K562 (cell line): ENCODE data around the gene CDK9. TPM values are rescaled to one million over a fixed set of nuclear protein-coding genes. Genes with fewer than 3 reads are reported as not detected.

ENCODE experiments used
- EZH2 ChIP-seq: IDR thresholded peaks from 2 replicates; pipeline ENCODE4 v1.6.1; 2012; ENCODE audit warnings: low read depth, mild to moderate bottlenecking, inconsistent platforms, low read length, borderline replicate concordance
- KLF13 ChIP-seq: fragments of 450-650 bp; IDR thresholded peaks from 2 replicates; pipeline ENCODE4 v1.6.1; 2016; ENCODE audit warnings: missing genetic modification characterization, low read depth, mild to moderate bottlenecking, missing compliant biosample characterization, moderate library complexity, borderline replicate concordance
- MCM2 ChIP-seq: fragments of 450-650 bp; IDR thresholded peaks from 2 replicates; pipeline ENCODE4 v1.6.1; 2017; ENCODE audit warnings: low read depth, mild to moderate bottlenecking
- POLR3G ChIP-seq: IDR thresholded peaks from 2 replicates; pipeline ENCODE4 v1.6.1; 2011; ENCODE audit not compliant: insufficient read length, insufficient replicate concordance; ENCODE audit errors: extremely low read depth
- RBM39 ChIP-seq: fragments of 200-400 bp; formaldehyde crosslinking; optimal IDR thresholded peaks from 2 replicates; pipeline ENCODE3; 2018; ENCODE audit warnings: low read depth, low read length
- SMAD2 ChIP-seq: fragments of 150-350 bp; IDR thresholded peaks from 2 replicates; pipeline ENCODE4 v1.6.1; 2014; ENCODE audit warnings: low read depth, mild to moderate bottlenecking, low read length
- SOX6 ChIP-seq: fragments of 450-650 bp; IDR thresholded peaks from 2 replicates; pipeline ENCODE4 v1.6.1; 2014; ENCODE audit warnings: mild to moderate bottlenecking
- TAF1 ChIP-seq: IDR thresholded peaks from 2 replicates; pipeline ENCODE4 v1.6.1; 2011; ENCODE audit warnings: mild to moderate bottlenecking, low read length, moderate library complexity; ENCODE audit not compliant: insufficient read depth, control insufficient read depth, severe bottlenecking; ENCODE audit errors: extremely low read depth
- TGIF2 ChIP-seq: sonication (generic); formaldehyde crosslinking; IDR thresholded peaks from 2 replicates; pipeline ENCODE4 v1.8.1; 2022; ENCODE audit warnings: mild to moderate bottlenecking, missing genetic modification reagents, moderate library complexity
- ZNF347 ChIP-seq: fragments of 450-650 bp; formaldehyde crosslinking; IDR thresholded peaks from 2 replicates; pipeline ENCODE4 v1.4.0; 2020; ENCODE audit warnings: low read depth, mild to moderate bottlenecking, moderate library complexity
- polyA plus RNA-seq, 8 experiments: library from polyadenylated mRNA; depleted of rRNA in 4 of 8; stranded (reverse) in 5 of 8; unstranded in 3 of 8; fragments of >200 nt; fragmentation: Nextera tagmentation in 2 of 8; fragmentation: Illumina TruSeq in 1 of 8; extraction: Ambion mirVana in 2 of 8; extraction: Trizol in 1 of 8; gene quantifications; 2 replicates each; pipeline versions ENCODE4 v1.2.1 to v1.2.3, GENCODE V29; 2011 to 2014; ENCODE audit warnings: inconsistent platforms in 1 of 8, missing spikeins in 1 of 8
- total RNA-seq, 7 experiments: library from RNA; depleted of rRNA in 6 of 7; stranded (reverse); fragments of >200 nt in 6 of 7; fragmentation: Illumina TruSeq in 2 of 7; extraction: Trizol in 2 of 7; gene quantifications; 2 replicates each; pipeline versions ENCODE4 v1.2.1 to v1.2.3, GENCODE V29; 2011 to 2021; ENCODE audit warnings: low replicate concordance in 1 of 7
- TF ChIP-seq, protein P1 (sequence below): fragments of 450-650 bp; IDR thresholded peaks from 2 replicates; pipeline ENCODE4 v1.6.1; 2016; ENCODE audit warnings: borderline replicate concordance
- TF ChIP-seq, protein P2 (sequence below): sonication (generic); formaldehyde crosslinking; IDR thresholded peaks from 2 replicates; pipeline ENCODE4 v1.8.0; 2022; ENCODE audit warnings: missing genetic modification reagents, mild to moderate bottlenecking, borderline replicate concordance
- TF ChIP-seq, protein P3 (sequence below), 2 experiments: fragments of 450-650 bp; IDR thresholded peaks; 2 replicates each; pipeline ENCODE4 v1.6.1; 2018; ENCODE audit warnings: mild to moderate bottlenecking in 2 of 2, low read depth in 1 of 2; ENCODE audit not compliant: partially characterized antibody in 2 of 2
- TF ChIP-seq, protein P4 (sequence below): fragments of 450-650 bp; formaldehyde crosslinking; IDR thresholded peaks from 2 replicates; pipeline ENCODE4 v1.4.0; 2022; ENCODE audit warnings: missing genetic modification characterization
- TF ChIP-seq, protein P5 (sequence below): fragments of 250-450 bp; sonication (Bioruptor Pico); IDR thresholded peaks from 2 replicates; pipeline ENCODE4 v1.8.0; 2022; ENCODE audit warnings: moderate library complexity, mild to moderate bottlenecking, inconsistent platforms

The CDK9 gene
- total and polyA plus RNA-seq, 9 of the 15 experiments (the other 6 are each of a cell fraction or from before 2014, with no cell fraction given) = 4.2 to 78.6 (median 33.0) TPM

DNA sequence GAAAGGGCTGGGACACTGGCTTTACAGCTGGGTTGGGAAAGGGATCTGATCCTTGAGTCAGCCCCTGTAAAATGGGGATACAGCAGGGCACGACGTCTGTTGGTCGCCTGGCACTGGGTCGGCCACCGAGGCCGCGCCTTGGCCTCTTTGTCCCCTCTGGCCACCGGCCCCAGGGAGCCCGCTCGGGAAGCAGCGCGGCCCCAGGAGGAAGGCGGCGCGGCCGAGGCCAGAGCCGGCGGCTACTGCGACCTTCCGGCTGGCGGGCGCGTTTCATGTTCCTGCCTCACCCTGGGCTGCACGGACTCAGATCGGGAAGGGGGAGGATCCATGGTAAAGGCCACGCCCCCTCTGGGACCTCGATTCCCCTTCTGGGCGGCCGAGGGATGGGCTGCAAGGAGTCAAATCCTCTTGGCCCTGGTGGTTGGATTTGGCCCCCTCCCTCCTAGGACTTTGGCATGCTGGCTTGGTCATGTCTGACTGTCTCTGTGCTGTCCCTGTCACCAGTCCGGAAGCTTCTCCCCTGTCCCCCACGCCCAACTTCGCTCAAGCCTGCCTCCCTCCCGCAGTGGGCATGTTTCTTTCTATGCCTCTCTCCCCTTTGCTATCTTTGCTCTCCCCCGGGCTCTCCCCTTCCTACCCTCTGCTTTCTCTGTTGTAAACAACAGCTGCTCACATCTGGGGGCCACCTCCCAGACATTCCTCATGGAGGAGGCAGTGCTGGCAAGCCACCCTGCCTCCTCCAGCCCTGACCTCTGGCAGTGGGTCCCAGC lies 42.6 kb downstream of the CDK9 start (continued):
- TF ChIP-seq, protein P1, sequence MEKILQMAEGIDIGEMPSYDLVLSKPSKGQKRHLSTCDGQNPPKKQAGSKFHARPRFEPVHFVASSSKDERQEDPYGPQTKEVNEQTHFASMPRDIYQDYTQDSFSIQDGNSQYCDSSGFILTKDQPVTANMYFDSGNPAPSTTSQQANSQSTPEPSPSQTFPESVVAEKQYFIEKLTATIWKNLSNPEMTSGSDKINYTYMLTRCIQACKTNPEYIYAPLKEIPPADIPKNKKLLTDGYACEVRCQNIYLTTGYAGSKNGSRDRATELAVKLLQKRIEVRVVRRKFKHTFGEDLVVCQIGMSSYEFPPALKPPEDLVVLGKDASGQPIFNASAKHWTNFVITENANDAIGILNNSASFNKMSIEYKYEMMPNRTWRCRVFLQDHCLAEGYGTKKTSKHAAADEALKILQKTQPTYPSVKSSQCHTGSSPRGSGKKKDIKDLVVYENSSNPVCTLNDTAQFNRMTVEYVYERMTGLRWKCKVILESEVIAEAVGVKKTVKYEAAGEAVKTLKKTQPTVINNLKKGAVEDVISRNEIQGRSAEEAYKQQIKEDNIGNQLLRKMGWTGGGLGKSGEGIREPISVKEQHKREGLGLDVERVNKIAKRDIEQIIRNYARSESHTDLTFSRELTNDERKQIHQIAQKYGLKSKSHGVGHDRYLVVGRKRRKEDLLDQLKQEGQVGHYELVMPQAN = peak; percentile 38; the same call in 1 of the 2 replicates
- TF ChIP-seq, protein P2, sequence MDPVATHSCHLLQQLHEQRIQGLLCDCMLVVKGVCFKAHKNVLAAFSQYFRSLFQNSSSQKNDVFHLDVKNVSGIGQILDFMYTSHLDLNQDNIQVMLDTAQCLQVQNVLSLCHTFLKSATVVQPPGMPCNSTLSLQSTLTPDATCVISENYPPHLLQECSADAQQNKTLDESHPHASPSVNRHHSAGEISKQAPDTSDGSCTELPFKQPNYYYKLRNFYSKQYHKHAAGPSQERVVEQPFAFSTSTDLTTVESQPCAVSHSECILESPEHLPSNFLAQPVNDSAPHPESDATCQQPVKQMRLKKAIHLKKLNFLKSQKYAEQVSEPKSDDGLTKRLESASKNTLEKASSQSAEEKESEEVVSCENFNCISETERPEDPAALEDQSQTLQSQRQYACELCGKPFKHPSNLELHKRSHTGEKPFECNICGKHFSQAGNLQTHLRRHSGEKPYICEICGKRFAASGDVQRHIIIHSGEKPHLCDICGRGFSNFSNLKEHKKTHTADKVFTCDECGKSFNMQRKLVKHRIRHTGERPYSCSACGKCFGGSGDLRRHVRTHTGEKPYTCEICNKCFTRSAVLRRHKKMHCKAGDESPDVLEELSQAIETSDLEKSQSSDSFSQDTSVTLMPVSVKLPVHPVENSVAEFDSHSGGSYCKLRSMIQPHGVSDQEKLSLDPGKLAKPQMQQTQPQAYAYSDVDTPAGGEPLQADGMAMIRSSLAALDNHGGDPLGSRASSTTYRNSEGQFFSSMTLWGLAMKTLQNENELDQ (CRISPR knock-in tag) = no peak
- TF ChIP-seq MCM2 (no peak), RBM39 (no peak), TAF1 (peak; percentile 86), KLF13 (tag) (0 out of 2 replicates have a peak, but pooled peaks have one; percentile 42), POLR3G (no peak), TGIF2 (no peak), SMAD2 (no peak), ZNF347 (CRISPR knock-in tag) (no peak), EZH2 (no peak), SOX6 (peak; percentile 23; the same call in 1 of the 2 replicates)
- TF ChIP-seq, protein P3, sequence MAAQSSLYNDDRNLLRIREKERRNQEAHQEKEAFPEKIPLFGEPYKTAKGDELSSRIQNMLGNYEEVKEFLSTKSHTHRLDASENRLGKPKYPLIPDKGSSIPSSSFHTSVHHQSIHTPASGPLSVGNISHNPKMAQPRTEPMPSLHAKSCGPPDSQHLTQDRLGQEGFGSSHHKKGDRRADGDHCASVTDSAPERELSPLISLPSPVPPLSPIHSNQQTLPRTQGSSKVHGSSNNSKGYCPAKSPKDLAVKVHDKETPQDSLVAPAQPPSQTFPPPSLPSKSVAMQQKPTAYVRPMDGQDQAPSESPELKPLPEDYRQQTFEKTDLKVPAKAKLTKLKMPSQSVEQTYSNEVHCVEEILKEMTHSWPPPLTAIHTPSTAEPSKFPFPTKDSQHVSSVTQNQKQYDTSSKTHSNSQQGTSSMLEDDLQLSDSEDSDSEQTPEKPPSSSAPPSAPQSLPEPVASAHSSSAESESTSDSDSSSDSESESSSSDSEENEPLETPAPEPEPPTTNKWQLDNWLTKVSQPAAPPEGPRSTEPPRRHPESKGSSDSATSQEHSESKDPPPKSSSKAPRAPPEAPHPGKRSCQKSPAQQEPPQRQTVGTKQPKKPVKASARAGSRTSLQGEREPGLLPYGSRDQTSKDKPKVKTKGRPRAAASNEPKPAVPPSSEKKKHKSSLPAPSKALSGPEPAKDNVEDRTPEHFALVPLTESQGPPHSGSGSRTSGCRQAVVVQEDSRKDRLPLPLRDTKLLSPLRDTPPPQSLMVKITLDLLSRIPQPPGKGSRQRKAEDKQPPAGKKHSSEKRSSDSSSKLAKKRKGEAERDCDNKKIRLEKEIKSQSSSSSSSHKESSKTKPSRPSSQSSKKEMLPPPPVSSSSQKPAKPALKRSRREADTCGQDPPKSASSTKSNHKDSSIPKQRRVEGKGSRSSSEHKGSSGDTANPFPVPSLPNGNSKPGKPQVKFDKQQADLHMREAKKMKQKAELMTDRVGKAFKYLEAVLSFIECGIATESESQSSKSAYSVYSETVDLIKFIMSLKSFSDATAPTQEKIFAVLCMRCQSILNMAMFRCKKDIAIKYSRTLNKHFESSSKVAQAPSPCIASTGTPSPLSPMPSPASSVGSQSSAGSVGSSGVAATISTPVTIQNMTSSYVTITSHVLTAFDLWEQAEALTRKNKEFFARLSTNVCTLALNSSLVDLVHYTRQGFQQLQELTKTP (IDR thresholded peaks at IDR 0.05; ENCODE audit: low read depth in 1 of 2, partially characterized antibody in 2 of 2) = no peak
- TF ChIP-seq, protein P4, sequence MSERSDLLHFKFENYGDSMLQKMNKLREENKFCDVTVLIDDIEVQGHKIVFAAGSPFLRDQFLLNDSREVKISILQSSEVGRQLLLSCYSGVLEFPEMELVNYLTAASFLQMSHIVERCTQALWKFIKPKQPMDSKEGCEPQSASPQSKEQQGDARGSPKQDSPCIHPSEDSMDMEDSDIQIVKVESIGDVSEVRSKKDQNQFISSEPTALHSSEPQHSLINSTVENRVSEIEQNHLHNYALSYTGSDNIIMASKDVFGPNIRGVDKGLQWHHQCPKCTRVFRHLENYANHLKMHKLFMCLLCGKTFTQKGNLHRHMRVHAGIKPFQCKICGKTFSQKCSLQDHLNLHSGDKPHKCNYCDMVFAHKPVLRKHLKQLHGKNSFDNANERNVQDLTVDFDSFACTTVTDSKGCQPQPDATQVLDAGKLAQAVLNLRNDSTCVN (CRISPR knock-in tag) = peak; percentile 86
- TF ChIP-seq, protein P5, sequence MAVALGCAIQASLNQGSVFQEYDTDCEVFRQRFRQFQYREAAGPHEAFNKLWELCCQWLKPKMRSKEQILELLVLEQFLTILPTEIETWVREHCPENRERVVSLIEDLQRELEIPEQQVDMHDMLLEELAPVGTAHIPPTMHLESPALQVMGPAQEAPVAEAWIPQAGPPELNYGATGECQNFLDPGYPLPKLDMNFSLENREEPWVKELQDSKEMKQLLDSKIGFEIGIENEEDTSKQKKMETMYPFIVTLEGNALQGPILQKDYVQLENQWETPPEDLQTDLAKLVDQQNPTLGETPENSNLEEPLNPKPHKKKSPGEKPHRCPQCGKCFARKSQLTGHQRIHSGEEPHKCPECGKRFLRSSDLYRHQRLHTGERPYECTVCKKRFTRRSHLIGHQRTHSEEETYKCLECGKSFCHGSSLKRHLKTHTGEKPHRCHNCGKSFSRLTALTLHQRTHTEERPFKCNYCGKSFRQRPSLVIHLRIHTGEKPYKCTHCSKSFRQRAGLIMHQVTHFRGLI (CRISPR knock-in tag) = no peak
